HEK293 (cell line): ENCODE results near the gene CDK1.

ENCODE experiments used
- CTCF ChIA-PET: fragments of 350-600 bp; formaldehyde crosslinking; extraction: SDS; loops from one replicate; lab custom pipeline; 2021; ENCODE audit warnings: antibody characterized with exemption; lab: Yijun Ruan, JAX
- POLR2A ChIA-PET: fragments of 300-600 bp; formaldehyde crosslinking; extraction: SDS; loops from one replicate; lab custom pipeline; 2020; ENCODE audit warnings: antibody characterized with exemption, inconsistent platforms; lab: Yijun Ruan, JAX
- H3K27ac ChIP-seq: fragments of 200-500 bp; sonication (Bioruptor generic); 2 replicates; pipeline ENCODE4 v1.5.1; 2014; ENCODE audit warnings: low read depth, low read length, control low read depth, inconsistent platforms; ENCODE audit errors: extremely low read depth
- H3K36me3 ChIP-seq, 2 experiments: fragments of 200-500 bp in 1 of 2; sonication (Bioruptor generic) in 1 of 2; 1 replicate in 1 of 2; 2 replicates in 1 of 2; pipeline ENCODE4 v1.5.1; 2014 to 2017; ENCODE audit warnings: inconsistent platforms in 2 of 2, low read length in 2 of 2; ENCODE audit not compliant: control insufficient read depth in 2 of 2, insufficient read depth in 1 of 2
- H3K4me1 ChIP-seq: fragments of 200-500 bp; sonication (Bioruptor generic); 2 replicates; pipeline ENCODE4 v1.5.1; 2014; ENCODE audit warnings: mild to moderate bottlenecking, low read length, inconsistent platforms; ENCODE audit not compliant: control insufficient read depth, insufficient read depth
- H3K4me3 ChIP-seq: 2 replicates; pipeline ENCODE4 v1.5.1; 2011; ENCODE audit warnings: low read depth, mild to moderate bottlenecking, control low read depth, low read length, moderate library complexity
- H3K9me3 ChIP-seq: fragments of 200-500 bp; sonication (Bioruptor generic); 2 replicates; pipeline ENCODE4 v1.5.1; 2014; ENCODE audit warnings: low read depth, low read length, inconsistent platforms; ENCODE audit not compliant: control insufficient read depth, insufficient read depth
- CTCF ChIP-seq: fragments of 450-650 bp; formaldehyde crosslinking; IDR thresholded peaks from 2 replicates; pipeline ENCODE4 v1.5.1; 2016; ENCODE audit warnings: missing biosample characterization, missing genetic modification characterization
- GLIS1 ChIP-seq: fragments of 450-650 bp; formaldehyde crosslinking; IDR thresholded peaks from 2 replicates; pipeline ENCODE4 v1.5.1; 2016; ENCODE audit warnings: missing biosample characterization, missing genetic modification characterization
- GLIS2 ChIP-seq: fragments of 450-650 bp; formaldehyde crosslinking; IDR thresholded peaks from 2 replicates; pipeline ENCODE4 v1.5.1; 2016; ENCODE audit warnings: missing biosample characterization, missing genetic modification characterization
- KLF1 ChIP-seq: fragments of 450-650 bp; formaldehyde crosslinking; IDR thresholded peaks from 2 replicates; pipeline ENCODE4 v1.5.1; 2016; ENCODE audit warnings: missing biosample characterization, missing genetic modification characterization
- KLF9 ChIP-seq: fragments of 450-650 bp; formaldehyde crosslinking; IDR thresholded peaks from 2 replicates; pipeline ENCODE4 v1.5.1; 2016; ENCODE audit warnings: missing biosample characterization, missing genetic modification characterization, low read depth
- OVOL3 ChIP-seq: fragments of 450-650 bp; formaldehyde crosslinking; IDR thresholded peaks from 2 replicates; pipeline ENCODE4 v1.5.1; 2016; ENCODE audit warnings: missing biosample characterization, missing genetic modification characterization
- SCRT1 ChIP-seq: fragments of 450-650 bp; formaldehyde crosslinking; IDR thresholded peaks from 2 replicates; pipeline ENCODE4 v1.5.1; 2016; ENCODE audit warnings: missing biosample characterization, missing genetic modification characterization, borderline replicate concordance
- SP2 ChIP-seq: fragments of 450-650 bp; formaldehyde crosslinking; IDR thresholded peaks from 2 replicates; pipeline ENCODE4 v1.5.1; 2016; ENCODE audit warnings: missing biosample characterization, missing genetic modification characterization
- YY1 ChIP-seq: fragments of 450-650 bp; formaldehyde crosslinking; IDR thresholded peaks from 2 replicates; pipeline ENCODE4 v1.5.1; 2018; ENCODE audit warnings: missing biosample characterization, missing genetic modification characterization
- ZBTB17 ChIP-seq: fragments of 450-650 bp; formaldehyde crosslinking; IDR thresholded peaks from 2 replicates; pipeline ENCODE4 v1.5.1; 2016; ENCODE audit warnings: missing biosample characterization, missing genetic modification characterization
- ZBTB21 ChIP-seq: fragments of 450-650 bp; formaldehyde crosslinking; IDR thresholded peaks from 2 replicates; pipeline ENCODE4 v1.5.1; 2017; ENCODE audit warnings: missing biosample characterization, missing genetic modification characterization
- ZBTB26 ChIP-seq: fragments of 450-650 bp; formaldehyde crosslinking; optimal IDR thresholded peaks from 2 replicates; pipeline ENCODE3; 2016; ENCODE audit warnings: missing biosample characterization, mild to moderate bottlenecking, missing genetic modification characterization
- ZNF221 ChIP-seq: fragments of 450-650 bp; formaldehyde crosslinking; IDR thresholded peaks from 2 replicates; pipeline ENCODE4 v1.5.1; 2017; ENCODE audit warnings: missing biosample characterization, missing genetic modification characterization, borderline replicate concordance
- ZNF239 ChIP-seq: fragments of 450-650 bp; formaldehyde crosslinking; IDR thresholded peaks from 2 replicates; pipeline ENCODE4 v1.5.1; 2016; ENCODE audit warnings: missing biosample characterization, missing genetic modification characterization
- ZNF302 ChIP-seq: fragments of 450-650 bp; formaldehyde crosslinking; IDR thresholded peaks from 2 replicates; pipeline ENCODE4 v1.5.1; 2016; ENCODE audit warnings: missing biosample characterization, missing genetic modification characterization, low read depth
- ZNF311 ChIP-seq: fragments of 450-650 bp; formaldehyde crosslinking; IDR thresholded peaks from 2 replicates; pipeline ENCODE4 v1.5.1; 2017; ENCODE audit warnings: missing biosample characterization, missing genetic modification characterization, borderline replicate concordance
- ZNF433 ChIP-seq: fragments of 450-650 bp; formaldehyde crosslinking; IDR thresholded peaks from 2 replicates; pipeline ENCODE4 v1.5.1; 2016; ENCODE audit warnings: missing biosample characterization, missing genetic modification characterization, low read depth
- ZNF530 ChIP-seq: fragments of 450-650 bp; formaldehyde crosslinking; IDR thresholded peaks from 2 replicates; pipeline ENCODE4 v1.5.1; 2016; ENCODE audit warnings: low read depth, missing biosample characterization, missing genetic modification characterization
- ZNF558 ChIP-seq: fragments of 450-650 bp; formaldehyde crosslinking; IDR thresholded peaks from 2 replicates; pipeline ENCODE4 v1.5.1; 2016; ENCODE audit warnings: missing biosample characterization, missing genetic modification characterization
- ZNF626 ChIP-seq: fragments of 450-650 bp; sonication (Bioruptor Pico); formaldehyde crosslinking; IDR thresholded peaks from 2 replicates; pipeline ENCODE4 v1.5.1; 2018; ENCODE audit warnings: missing biosample characterization, missing genetic modification characterization, inconsistent platforms
- ZNF639 ChIP-seq: fragments of 450-650 bp; formaldehyde crosslinking; IDR thresholded peaks from 2 replicates; pipeline ENCODE4 v1.5.1; 2016; ENCODE audit warnings: missing biosample characterization, missing genetic modification characterization
- ZNF654 ChIP-seq: fragments of 450-650 bp; formaldehyde crosslinking; IDR thresholded peaks from 2 replicates; pipeline ENCODE4 v1.5.1; 2016; ENCODE audit warnings: low read depth, missing biosample characterization, missing genetic modification characterization
- ZNF677 ChIP-seq: fragments of 450-650 bp; IDR thresholded peaks from 2 replicates; pipeline ENCODE4 v1.5.0; 2018; ENCODE audit warnings: missing biosample characterization, mild to moderate bottlenecking, missing genetic modification characterization, moderate library complexity
- ZNF704 ChIP-seq: fragments of 450-650 bp; formaldehyde crosslinking; IDR thresholded peaks from 2 replicates; pipeline ENCODE4 v1.5.1; 2016; ENCODE audit warnings: missing biosample characterization, missing genetic modification characterization
- ZSCAN4 ChIP-seq: fragments of 450-650 bp; formaldehyde crosslinking; IDR thresholded peaks from 2 replicates; pipeline ENCODE4 v1.5.1; 2017; ENCODE audit warnings: missing biosample characterization, missing genetic modification characterization

The CDK1 gene

GRCh38 chr10:60820093-60820754, 41.9 kb downstream of the CDK1 start:
- Histone ChIP-seq H3K27ac (no peak overlapping the region), H3K4me3 (no peak overlapping the region), H3K4me1 (no peaks in the 10 kb centered on the region; the same call in 1 of the 2 replicates), H3K9me3 (no peaks in the 10 kb centered on the region), H3K36me3 (no peaks in the 10 kb centered on the region)
- 0 out of 2 replicates have a peak, but pooled peaks have one; percentile 19 for TF ChIP-seq CTCF
- peak; percentile 12; the same call in 1 of the 2 replicates for TF ChIP-seq ZNF654 (tag by site-specific recombination)
- peak; percentile 70 for TF ChIP-seq ZBTB17 (tag by site-specific recombination)
- no peak for TF ChIP-seq ZNF639 (tag by site-specific recombination)
- ChIA-PET CTCF (interaction anchor here (0.6 to 3.2 kb wide), 16 partner anchors 23 to 908 kb away, joined by 3 to 10 read pairs (median 4); no protein-coding TSS in a partner anchor), POLR2A (interaction anchor here (0.7 kb wide), 1 partner anchor 19 kb away, joined by 3 read pairs; no protein-coding TSS in a partner anchor)

- POLR2A ChIA-PET: no interaction called here
- Histone ChIP-seq H3K36me3 (no peaks in the 10 kb centered on the region), H3K4me1 (no peaks in the 10 kb centered on the region; the same call in 1 of the 2 replicates)
- CTCF ChIA-PET: interaction anchor here (1.0 kb wide), 1 partner anchor 175 kb away, joined by 4 read pairs; no protein-coding TSS in a partner anchor
- TF ChIP-seq SCRT1 (tag by site-specific recombination): no peak
- no peak for TF ChIP-seq ZNF626 (tag by site-specific recombination)
- no peak for TF ChIP-seq ZNF558
- TF ChIP-seq ZBTB26 (tag by site-specific recombination): no peak
- no peak for TF ChIP-seq SP2
- TF ChIP-seq, all 188 proteins: peak for 0
- no peak overlapping the region for H3K4me3 ChIP-seq
- no peaks in the 10 kb centered on the region for H3K9me3 ChIP-seq
- H3K27ac ChIP-seq: no peak overlapping the region
Measured at GRCh38 chr10:60821656-60822055, 43.4 kb downstream of the CDK1 start.

GRCh38 chr10:60822809-60823208, 44.5 kb downstream of the CDK1 start:
- CTCF ChIA-PET: interaction anchor here (0.7 to 1.0 kb wide), 2 partner anchors 176 to 675 kb away, joined by 3 to 4 read pairs; no protein-coding TSS in a partner anchor
- Histone ChIP-seq H3K36me3 (no peaks in the 10 kb centered on the region), H3K27ac (no peak overlapping the region), H3K4me1 (no peaks in the 10 kb centered on the region; the same call in 1 of the 2 replicates), H3K4me3 (no peak overlapping the region), H3K9me3 (no peaks in the 10 kb centered on the region)
- TF ChIP-seq ZNF311 (tag by site-specific recombination) (no peak), ZNF677 (tag by site-specific recombination) (no peak), KLF9 (tag by site-specific recombination) (no peak), GLIS1 (tag by site-specific recombination) (no peak), KLF1 (no peak), ZBTB21 (tag by site-specific recombination) (no peak), OVOL3 (tag by site-specific recombination) (no peak), ZNF302 (no peak), ZNF704 (tag by site-specific recombination) (no peak), ZNF530 (no peak), ZSCAN4 (tag by site-specific recombination) (no peak), ZNF221 (tag by site-specific recombination) (no peak), GLIS2 (tag by site-specific recombination) (no peak), ZNF433 (tag by site-specific recombination) (no peak), ZNF239 (tag by site-specific recombination) (no peak), YY1 (no peak), ZNF558 (no peak)
- POLR2A ChIA-PET: no interaction called here
